NCI-H748 (cell line): ENCODE measurements around the gene ZKSCAN1.
A peak's percentile ranks its signal among the peaks of the same experiment; 100 is the strongest.

ENCODE experiments used
- DNase-seq: peaks from one replicate; lab custom pipeline; 2025; ENCODE audit not compliant: unreplicated experiment; lab: John Stamatoyannopoulos, UW

ZKSCAN1 gene

DNA sequence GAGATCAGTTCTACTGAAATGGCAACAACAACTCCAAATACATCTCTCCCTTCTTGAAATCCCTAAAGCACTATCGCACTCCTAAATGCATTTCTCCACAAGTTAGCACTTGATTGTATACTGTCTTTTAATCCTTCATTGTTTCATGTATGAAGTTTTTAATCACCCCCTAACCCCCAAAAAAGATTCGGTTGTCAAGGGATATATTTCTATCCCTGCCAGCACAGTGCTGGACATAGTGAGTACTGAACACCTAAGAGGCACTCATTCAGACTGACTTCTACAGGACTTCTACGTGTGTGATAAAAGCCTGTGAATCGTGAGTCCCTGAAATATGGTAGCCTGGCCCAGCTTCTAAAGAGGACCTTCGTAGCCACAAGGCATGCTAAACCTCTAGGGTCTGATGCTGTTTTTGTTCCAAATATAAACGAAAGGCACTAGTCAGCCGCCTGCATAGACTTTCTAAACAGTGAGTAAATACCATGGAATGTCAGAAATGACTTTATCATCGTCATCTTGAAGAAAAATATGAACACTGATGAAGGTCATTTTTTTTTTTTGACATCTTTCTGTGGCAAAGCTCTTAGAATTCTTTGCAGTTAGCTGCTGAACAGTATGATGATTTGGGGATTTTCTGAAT lies 19.6 kb downstream of the ZKSCAN1 start:
- DNase-seq: no peak

DNA sequence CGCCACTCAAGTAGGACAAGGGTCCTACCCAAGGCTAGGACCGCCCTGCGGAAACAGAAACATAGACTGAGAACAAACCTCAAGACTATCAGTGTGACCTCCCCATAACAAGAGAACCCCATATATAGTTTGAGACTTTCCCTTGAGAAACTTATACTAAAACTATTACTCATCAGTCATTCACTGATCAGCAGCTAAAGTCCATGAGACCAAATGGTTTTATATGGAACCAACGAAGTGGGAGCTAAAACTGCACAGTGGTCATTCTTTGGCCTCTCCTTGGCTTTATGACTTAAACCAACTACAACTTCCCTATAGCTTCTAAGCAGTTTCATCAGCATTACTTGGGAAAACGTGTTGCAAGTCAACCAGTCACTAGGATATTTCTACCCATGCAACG lies 20.5 kb downstream of the ZKSCAN1 start:
- no peak for DNase-seq

DNA sequence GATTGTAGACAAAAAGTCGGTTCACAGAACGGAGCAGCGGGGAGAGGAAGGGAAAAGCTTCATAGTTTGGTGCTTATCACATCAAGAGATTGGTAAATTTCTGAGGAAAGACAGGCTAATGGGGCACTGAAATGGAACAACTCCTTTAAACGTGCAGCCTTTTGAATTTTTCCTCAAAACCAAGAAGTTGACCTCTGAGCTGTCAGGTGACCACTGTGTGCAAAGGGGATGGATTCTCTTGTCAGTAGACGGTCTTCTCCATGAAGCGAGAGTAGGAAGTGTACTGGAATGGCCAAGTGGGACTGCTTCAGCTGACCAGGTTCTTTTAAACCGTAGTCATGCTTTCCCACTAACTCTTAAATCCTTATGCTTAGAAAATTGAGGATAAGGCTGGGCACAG lies 22.9 kb downstream of the ZKSCAN1 start:
- DNase-seq: no peak

DNA sequence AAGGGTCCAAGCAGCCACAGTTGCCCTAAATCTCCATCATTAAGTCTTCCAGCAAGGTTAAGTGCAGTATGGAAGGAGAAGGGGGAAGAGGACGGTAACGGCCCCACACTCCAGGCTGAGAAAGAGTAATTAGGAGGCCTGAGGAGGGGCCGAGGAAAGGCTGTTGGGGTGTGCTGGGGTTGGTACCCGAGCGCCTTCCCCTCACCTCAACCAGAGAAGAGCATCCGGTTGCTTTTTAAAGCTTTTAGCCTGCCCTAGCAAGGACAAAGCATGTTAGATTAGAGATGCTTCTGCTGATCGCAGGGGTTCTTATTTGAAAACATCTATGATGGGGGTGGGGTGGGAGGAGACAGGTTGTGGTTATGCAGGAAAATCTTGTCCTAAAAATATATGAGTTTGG lies 25.2 kb downstream of the ZKSCAN1 start:
- no peak for DNase-seq

DNA sequence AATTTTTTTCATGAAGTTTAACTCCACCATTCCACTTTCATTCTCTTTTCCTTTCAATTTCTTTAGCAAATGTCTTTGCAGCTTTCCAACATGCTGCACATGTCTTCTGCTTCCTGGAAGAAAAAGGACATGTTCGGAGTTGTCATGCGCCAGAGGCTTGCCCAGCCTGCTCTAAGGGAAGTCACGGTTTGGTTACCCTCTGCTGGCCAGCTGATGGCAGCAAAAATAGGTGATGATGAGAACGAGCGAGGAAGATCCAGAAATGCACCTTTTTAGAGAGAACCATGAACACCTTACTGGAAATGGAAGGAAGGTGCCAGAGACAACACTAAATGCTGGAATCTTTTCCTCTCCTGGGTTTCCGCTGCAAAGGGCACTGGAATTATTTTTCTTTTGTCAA lies 29.3 kb downstream of the ZKSCAN1 start:
- DNase-seq: no peak

DNA sequence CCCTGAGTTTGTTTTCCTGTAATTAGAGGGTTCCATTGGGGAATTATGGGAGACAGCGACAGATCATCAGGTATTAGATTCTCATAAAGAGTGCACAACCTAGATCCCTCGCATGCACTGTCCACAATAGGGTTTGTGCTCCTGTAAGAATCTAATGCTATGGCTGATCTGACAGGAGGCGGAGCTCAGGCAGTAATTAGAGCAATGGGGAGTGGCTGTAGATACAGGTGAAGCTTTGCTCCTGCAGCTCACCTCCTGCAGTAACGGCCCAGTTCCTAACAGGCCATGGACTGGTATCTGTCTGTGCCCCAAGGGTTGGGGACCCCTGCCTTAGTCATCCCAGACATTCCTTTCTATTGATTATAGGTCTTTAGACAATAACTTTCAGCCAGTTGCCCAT lies 33.3 kb downstream of the ZKSCAN1 start:
- DNase-seq: no peak

DNA sequence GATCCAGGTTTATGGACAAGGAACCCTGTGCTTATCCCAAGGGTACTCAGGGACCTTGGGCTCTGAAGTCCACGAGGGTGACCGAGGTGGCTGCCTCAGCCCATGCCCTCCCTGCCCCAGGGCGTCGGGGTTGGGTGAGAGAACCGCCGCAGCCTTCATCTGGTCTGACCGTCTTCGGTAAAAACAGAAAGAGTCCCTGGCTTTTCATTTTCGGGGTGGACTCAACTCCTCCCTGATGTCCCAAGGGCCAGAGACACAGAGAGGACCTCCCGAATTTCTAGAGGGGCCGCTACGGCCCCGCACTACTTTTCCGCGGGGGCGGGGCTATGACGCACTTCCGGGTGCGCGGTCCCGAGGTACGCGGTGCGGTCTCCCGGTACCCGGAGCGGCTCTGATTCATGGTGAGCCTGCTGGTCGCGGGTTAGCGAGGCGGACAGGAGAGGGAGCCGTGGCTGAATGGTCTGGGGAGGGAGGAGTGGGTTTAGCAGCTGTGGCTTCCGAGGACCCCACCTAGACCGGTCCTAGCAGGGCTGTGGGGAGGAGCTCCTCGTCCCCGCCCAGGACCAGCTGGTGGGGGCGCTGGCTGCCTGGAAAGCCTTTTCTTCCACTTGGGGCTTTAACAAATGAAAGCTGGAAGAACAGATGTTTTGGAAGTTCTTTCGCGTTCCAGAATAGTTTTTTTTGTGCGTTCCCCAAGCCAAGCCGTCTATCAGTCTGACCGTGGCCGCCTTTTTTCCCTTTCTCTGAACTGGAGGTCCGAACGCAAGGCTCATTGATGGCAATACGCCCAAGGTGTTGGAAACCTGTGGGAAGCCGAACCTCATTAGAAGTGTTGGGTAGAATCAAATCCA lies 34.3 kb downstream of the ZKSCAN1 start, which contains the start of gene ZSCAN21:
Gene ZSCAN21, plus strand, starts transcription at position 334 of the 851 bp plus-strand sequence. CDS start 7,233 bp downstream, outside the sequence.
- peak; percentile 86 for DNase-seq

DNA sequence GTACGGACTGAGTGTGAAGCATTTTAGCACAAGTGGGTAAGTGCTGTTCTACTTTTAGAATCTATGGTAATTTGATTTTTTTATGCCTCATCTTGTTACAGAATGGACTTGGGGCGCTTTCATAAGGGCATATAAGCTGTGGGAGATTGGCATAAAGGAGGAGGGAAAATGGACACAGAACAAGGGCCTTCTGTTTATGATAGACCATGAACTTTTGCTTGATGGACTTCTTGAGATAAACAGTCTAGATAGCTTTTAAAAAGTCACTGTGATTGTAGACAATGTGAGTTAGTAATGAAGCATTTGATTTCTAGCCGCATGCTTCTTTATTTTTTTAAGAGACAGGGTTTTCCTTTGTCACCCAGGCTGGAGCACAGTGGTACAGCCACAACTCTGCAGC lies 36.2 kb downstream of the ZKSCAN1 start:
- no peak for DNase-seq

DNA sequence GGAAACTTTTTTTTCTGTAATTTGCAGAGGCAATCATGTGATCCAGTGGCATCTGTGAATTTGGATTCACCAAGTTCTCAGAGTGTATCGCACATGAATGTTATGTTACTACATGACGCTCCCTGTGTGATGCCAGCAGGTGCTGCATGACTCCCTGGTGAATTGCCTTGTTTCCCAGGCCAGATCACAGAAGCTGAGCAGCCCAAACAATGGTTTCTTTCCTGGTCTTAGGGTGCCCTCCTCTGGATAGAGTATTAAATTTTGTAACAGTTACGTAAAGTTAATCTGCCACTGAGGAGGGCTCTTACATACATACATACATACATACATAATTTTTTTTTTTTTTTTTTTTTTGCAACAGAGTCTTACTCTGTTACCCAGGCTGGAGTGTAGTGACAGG lies 37.8 kb downstream of the ZKSCAN1 start:
- DNase-seq: peak; percentile 54

DNA sequence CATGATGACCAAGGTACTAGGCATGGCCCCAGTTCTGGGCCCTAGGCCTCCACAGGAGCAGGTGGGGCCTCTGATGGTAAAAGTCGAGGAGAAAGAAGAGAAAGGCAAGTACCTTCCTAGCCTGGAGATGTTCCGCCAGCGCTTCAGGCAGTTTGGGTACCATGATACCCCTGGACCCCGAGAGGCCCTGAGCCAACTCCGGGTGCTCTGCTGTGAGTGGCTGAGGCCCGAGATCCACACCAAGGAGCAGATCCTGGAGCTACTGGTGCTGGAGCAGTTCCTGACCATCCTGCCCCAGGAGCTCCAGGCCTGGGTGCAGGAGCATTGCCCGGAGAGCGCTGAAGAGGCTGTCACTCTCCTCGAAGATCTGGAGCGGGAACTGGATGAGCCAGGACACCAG lies 41.6 kb downstream of the ZKSCAN1 start:
- DNase-seq: no peak

DNA sequence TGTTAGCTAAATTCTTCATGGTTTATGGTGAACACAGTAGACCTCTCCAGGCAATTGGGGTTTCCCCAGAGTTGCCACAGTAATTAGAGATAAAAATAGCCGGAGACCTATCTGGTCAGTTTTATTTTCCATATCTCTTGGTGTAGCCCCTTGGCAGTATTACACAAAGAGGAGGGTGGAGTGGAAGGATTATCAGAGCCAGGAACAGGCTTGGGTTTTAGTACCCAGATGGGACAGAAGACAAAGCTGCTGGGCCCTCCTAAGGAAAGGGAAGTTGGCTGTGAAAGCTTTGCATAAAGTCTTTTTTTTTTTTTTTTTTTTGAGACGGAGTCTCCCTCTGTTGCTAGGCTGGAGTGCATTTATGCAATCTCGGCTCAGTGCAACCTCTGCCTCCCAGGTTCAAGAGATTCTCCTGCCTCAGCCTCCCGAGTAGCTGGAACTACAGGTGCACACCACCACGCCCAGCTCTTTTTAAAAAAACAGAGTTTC lies 43.9 kb downstream of the ZKSCAN1 start:
- no peak for DNase-seq

DNA sequence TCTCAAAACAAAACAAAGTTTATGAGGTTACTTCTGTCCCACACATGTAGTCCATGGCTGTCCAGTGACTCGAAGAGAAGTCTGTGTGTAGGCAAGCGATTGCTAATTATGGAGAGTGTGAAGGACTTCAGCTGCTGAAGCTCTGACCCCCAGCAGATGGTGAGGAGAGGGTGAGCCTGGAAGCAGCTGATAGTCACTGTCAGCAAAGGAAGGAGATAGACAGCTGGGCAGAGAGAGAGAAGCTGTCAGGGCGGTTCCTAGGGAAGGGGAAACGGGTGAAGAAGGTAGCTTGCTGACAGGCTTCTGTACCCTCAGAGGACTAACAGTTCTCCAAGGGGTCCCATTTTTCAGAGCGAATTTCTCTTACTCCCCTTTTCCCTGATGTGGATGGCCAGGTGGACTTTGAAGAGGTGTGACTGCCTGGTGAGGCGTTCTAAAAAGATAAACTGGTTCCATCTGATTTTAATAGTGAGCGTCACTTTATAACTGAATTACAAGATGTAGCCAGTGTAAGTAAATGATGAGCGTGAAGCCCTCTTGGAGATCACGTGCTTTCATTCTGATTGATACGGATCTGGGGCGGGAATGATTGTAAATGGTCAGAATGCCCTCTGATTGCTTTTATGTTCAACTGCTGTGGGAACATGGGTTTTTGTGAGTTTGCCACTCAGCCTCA lies 46.3 kb downstream of the ZKSCAN1 start:
- DNase-seq: no peak

DNA sequence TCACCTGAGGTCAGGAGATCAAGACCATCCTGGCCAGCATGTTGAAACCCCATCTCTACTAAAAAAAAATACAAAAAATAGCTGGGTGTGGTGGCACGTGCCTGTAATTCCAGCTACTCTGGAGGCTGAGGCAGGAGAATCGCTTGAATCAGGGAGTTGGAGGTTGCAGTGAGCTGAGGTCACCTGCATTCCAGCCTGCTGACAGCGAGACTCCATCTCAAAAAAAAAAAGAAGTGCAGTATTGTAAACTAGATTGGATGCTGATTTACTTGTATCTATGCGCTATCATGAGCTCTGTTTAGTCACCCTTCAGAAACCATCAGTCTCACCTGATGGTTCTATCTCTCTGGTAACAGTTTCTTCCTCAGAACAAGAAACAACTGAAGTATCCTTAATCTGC lies 48.0 kb downstream of the ZKSCAN1 start:
- no peak for DNase-seq

DNA sequence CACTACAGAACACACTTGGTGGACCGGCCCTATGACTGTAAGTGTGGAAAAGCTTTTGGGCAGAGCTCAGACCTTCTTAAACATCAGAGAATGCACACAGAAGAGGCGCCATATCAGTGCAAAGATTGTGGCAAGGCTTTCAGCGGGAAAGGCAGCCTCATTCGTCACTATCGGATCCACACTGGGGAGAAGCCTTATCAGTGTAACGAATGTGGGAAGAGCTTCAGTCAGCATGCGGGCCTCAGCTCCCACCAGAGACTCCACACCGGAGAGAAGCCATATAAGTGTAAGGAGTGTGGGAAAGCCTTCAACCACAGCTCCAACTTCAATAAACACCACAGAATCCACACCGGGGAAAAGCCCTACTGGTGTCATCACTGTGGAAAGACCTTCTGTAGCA lies 48.8 kb downstream of the ZKSCAN1 start:
- DNase-seq: no peak

DNA sequence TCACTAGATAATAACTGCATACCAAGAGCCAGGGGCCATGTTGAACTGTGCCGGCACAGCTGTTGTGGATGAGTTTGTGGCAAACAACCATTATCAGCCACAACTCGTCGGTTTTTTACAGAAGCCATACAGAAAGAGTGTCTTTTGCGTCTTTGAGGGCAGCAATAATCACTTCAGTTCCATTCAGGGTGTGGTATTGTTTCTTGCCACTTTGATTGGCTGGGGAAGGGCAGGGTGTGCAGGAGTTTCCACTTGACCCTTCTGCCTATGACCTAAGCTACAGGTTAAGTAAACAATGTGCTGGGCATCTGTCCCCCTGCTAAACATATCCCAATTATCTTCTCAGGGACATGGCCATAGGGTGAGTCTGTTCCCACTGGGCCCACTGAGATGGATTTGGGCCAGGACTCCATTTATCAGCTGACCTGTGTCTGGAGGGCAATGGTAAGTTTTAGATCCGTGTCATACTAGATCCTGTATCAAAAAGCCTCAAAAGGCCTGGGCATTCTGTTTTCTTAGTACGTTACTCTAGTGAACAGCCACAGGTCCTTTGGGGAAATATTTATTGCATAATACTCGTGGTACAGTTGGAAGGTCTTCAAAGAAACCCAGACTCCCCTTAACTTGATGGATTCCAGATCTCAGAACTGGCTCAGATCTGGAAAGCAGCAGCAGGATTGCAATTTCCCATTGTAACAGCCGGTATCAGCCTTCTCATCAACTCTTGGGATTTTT lies 50.2 kb downstream of the ZKSCAN1 start:
- no peak for DNase-seq

DNA sequence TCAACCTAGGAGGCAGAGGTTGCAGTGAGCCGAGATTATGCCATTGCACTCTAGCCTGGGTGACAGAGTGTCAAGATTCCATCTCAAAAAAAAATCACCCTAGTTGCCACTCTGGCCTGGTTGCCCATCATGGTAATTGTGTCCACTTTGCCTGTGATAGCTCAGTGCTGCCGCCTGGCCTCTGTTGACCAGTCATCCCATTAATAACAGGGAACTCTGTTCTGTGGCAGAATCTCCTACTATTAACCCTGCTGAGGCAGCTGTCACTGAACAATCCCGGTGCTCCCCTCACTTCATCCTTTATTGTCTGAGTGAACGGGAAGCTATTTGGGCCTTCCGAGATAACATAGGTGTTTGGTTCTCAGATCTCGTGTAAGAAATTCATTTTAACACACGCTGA lies 51.6 kb downstream of the ZKSCAN1 start:
- no peak for DNase-seq

DNA sequence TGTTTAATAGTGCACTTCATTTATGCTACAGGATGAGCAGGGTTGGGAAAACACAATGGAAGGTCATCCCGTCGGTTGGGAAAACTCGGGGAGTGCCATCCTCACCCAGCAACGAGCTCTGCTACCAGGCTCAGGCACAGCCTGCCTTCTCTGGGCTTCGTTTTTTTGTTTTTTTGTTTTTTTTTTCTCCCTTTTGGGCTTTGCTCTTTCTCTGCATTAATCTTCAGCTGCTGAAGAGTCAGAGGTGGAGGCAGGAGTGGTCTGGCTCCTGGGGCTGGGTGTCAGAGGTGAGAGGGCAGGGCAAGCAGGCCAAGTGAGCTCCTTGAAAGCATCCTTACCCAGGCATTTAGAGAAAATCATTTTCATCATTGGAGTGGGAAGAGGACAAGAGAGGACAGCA lies 54.6 kb downstream of the ZKSCAN1 start:
- no peak for DNase-seq

DNA sequence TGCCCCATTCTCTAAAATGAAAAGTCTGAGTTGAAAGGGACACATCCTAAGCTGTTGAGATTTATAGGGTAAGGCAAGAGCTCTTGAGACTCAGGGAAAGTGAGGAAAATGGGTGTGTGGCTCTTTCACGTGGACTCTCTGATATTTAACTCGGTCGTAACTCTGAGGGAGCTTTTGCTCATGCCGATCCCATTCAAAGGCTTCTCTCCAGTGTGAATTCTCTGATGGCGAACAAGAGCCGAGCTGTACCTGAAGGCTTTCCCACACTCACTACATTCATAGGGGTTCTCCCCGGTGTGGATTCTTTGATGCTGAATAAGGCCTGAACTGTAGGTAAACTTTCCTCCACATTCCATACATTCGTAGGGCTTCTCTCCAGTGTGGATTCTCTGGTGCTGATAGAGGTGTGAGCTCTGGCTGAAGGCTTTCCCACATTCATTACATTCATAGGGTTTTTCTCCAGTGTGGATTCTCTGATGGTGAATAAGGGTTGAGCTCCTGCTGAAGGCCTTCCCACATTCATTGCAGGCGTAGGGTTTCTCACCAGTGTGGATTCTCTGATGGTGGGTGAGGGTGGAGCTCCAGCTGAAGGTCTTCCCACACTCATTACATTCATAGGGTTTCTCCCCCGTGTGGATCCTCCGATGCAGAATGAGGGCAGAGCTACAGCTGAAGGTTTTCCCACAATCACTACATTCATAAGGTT lies 55.8 kb downstream of the ZKSCAN1 start:
- DNase-seq: no peak

DNA sequence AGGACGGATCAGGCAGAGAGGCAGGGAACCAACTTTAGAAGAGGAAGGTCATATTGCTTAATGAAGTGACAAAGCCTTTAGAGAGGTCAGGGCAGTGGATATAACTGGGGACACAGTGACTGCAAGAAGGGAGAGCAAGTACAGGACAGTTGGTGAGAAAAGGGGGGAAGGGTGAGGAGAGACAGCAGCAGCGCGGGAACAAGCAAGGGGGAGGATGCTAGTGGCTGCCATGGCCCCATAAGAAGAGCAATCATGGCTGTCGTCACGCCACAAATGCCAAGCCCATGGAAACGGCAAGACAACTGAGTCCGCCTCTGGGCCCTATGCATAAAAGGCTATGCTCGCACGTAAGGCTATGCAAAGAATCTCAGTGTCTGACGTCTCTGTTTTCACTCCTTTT lies 57.1 kb downstream of the ZKSCAN1 start:
- no peak for DNase-seq

DNA sequence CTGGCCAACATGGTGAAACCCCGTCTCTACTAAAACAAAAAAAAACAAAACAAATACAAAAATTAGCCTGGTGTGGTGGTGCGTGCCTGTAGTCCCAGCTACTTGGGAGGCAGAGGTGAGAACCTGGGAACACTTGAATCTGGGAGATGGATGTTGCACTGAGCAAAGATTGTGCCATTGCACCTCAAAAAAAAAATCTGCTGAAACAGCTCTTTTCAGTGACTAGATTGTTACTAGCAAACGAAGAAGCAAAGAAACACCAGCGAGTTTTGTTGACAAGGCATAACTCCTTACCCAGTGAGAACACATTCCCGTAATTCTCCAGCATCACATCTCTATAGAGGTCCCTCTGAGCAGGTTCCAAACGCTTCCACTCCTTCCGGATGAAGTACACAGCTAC lies 59.4 kb downstream of the ZKSCAN1 start:
- no peak for DNase-seq

DNA sequence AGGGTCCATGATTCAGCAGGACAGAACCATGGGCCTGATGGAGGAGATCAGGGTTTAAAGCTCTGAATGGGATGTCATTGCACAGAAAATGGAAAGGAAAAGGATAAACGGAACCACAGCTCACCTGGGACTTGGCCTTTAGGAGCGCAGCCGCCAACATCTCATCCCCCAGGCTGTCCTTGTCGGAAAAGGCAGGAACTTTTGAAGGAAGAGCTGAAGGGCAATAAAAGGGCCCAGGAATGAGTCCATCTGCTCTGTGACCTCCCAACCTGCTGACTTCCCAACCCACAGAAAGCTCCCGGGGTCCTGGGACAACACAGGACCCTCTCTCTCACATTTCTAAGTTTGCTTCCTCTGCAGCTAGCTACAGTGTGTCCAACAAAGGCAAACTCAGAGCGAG lies 60.0 kb downstream of the ZKSCAN1 start:
- no peak for DNase-seq
